ENCODE results near the gene AVEN. TPM values are rescaled to one million over a fixed set of nuclear protein-coding genes. Genes with fewer than 3 reads are reported as not detected.
"Not testable (repeated sequence)": the region's sequence is repeated elsewhere in the genome, so short reads cannot be mapped to it uniquely, and the experiment has no call there.

AVEN gene
- total RNA-seq, 1 donor from 2014 or later = 8.9 TPM

- ATAC-seq (no peak), DNase-seq (ENCODE audit: low spot score) (no peak)
These were observed 4.8 kb upstream of the AVEN start for GRCh38 chr15:34043813-34044212.

DNA sequence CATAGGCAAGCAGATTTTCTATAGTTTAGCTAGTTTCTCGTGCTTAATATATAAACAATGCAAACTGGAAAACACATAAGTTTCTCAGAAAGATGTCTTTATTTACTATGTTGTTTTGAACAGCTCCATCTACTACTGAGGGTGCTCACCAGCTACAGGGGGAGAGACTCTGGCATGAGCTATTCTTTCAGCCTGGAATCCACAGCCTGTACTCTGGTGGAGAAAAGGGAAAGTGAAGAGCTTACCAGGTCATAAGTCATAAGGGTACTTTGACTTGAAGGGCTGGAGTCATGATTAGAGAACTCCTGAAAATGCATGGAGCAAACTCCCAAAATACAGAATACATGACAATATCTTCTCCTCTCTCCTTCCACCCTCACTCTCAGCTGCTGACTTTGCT, 4.4 kb upstream of the AVEN start:
- DNase-seq (ENCODE audit: low spot score) (no peak), ATAC-seq (no peak)

DNA sequence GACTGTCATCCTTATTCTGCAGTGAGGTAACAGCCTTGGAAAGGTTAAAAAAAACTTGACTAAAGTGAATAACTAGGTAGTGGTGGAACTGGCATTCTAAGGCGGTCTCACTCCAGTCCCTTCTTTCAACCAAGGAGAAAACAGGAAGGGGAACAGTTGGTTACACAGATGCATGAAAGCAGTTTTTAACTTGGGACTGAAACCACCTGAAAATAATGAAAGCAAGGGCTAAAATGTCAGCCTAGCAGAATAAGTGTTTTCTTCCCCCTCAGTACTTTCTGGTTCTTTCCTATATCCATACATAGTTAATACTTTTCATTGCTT, 748 bp upstream of the AVEN start:
- ATAC-seq (no peak), DNase-seq (ENCODE audit: low spot score) (no peak)

- DNase-seq (ENCODE audit: low spot score) (peak; percentile 83), ATAC-seq (peak; percentile 91)
These were observed 757 bp downstream of the AVEN start for GRCh38 chr15:34038023-34038870.

- ATAC-seq = no peak
- DNase-seq (ENCODE audit: low spot score) = no peak
These were observed 6.8 kb downstream of the AVEN start for GRCh38 chr15:34031987-34032760.

GRCh38 chr15:34027606-34028005, 11.4 kb downstream of the AVEN start:
- DNase-seq (ENCODE audit: low spot score) = no peak
- ATAC-seq = no peak

DNA sequence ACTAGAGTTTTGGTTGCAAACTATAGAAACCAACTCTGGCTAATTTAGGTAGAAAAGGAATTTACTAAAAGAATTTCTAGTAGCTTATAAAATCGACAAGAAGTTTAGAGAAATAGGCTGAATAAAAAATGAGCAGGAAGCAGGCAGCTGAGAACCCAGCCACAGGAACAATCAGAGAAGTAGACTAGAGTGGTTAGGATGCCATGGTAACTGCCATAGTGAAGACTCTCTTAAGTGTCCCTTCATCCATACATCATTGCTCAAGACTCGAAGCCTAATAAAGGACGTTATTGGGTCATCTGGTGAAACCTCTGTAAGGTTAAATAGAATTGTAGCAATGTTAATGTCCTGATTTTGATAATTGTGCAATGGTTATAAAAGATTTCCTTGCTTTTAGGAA, 13.8 kb downstream of the AVEN start:
- ATAC-seq (no peak), DNase-seq (ENCODE audit: low spot score) (no peak)

DNA sequence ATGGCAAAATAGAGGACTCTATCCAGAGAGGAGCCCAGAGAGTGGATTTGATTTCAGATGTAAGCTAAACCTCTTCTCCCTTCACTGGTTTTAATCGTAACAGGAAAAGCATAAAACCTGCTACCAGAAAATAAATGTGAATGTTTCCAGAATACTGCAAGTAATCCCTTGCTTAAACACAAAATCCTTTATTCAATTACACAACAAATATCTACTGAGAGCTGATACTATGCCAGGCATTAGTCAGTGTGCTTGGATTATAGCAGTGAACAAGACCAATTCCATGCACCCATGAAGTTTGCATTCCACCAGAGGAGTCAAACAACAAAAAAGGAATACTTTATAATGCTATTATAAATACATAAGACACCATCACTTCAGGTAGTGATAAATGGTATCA, 15.1 kb downstream of the AVEN start:
- ATAC-seq = peak; percentile 46
- no peak for DNase-seq (ENCODE audit: low spot score)

GRCh38 chr15:34019369-34019990, 19.5 kb downstream of the AVEN start:
- no peak for ATAC-seq

DNA sequence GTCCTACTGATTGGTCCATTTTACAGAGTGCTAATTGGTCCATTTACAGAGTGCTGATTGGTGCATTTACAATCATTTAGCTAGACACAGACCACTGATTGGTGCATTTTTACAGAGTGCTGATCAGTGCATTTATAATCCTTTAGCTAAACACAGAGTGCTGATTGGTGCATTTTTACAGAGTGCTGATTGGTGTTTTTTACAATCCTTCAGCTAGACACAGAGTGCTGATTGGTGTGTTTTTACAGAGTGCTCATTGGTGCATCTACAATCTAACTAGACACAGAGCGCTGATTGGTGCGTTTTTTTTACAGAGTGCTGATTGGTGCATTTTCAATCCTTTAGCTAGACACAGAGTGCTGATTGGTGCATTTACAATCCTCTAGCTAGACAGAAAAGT, 20.3 kb downstream of the AVEN start:
- not testable (repeated sequence) for DNase-seq (ENCODE audit: low spot score); ATAC-seq

More at GRCh38 chr15:34019369-34019990, 19.5 kb downstream of the AVEN start:
- DNase-seq (ENCODE audit: low spot score) = no peak

DNA sequence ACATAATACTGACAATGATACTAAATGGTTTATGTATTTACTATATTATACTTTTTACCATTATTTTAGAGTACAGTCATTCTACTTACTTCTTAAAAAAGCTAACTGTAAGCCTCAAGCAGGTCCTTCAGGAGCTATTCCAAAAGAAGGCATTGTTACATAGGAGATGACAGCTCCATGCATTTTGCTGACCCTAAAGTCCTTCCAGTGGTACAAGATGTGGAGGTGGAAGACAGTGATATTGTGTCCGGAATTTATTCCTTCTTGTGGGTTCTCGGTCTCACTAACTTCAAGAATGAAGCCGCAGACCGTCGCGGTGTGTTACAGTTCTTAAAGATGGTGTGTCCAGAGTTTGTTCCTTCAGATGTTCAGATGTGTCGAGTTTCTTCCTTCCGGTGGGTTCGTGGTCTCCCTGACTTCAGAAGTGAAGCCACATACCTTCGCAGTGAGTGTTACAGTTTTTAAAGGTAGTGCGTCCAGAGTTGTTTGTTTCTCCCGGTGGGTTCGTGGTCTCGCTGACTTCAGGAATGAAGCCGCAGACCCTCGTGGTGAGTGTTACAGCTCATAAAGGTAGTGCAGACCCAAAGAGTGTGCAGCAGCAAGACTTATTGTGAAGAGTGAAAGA, 20.9 kb downstream of the AVEN start:
- DNase-seq (ENCODE audit: low spot score) (no peak), ATAC-seq (no peak)

DNA sequence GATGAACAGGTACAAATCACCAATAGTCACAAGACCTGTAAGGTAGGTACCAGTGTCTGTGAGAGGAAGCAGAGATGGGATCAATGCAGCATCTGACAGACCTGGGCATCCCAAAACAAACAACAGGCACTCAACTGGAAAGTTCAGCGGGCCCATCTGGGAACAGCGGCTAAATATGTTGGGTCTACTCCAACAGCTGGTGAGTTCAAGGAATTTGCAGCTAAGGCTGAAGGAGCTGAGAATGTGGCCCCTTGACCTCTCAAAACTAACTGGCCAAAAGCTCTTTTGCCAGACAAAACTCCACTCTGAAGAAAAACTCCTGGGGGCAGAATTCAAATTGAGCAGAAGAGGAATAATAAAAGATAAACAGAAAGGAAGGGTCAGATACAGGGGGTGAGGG, 24.4 kb downstream of the AVEN start:
- DNase-seq (ENCODE audit: low spot score) (no peak), ATAC-seq (no peak)

DNA sequence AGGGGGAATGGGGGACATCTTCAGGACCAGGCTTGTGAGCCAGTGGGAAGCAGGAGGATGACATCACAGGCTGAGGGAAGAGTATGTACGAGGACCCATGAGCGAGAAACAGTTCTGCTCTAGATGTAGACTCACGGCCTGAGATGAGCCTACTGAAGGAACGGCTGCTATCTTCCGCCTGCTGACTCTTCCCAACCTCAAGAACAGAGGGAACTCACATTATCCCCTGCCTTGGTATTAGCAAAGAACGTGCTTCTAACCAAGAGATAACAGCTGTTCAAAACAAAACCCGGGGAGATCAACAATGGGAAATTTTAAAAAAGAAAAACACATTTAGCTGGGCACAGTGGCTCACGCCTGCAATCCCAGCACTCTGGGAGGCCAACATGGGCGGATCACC, 25.3 kb downstream of the AVEN start:
- no peak for ATAC-seq
- no peak for DNase-seq (ENCODE audit: low spot score)

DNA sequence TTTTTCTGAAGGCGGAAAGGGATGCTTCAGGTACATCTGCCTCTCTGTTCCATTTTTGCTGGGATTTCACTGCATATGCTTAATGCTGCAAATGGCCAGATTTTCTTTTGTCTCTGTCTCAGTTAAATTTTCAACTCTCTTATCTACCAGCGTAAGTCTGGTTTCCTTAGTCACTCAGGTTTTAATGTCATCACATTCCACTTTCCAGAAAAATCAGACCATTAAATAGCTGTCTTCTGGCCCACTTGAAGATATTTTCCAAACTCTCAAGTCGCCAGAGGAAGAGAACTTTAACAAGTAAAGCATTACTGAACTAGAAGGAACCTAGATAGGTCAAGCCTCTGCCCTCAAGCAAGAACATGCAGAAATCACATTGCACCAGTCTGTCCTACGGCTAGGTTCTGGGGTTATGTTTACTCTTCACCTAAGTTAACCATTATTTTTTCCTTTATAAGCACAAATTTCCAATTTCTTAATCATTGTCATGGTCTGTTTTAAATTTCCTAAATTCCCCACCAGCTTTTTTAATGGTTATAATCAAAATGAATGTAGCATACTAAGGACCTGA, 26.5 kb downstream of the AVEN start:
- peak; percentile 68 for ATAC-seq
- DNase-seq (ENCODE audit: low spot score) = no peak

DNA sequence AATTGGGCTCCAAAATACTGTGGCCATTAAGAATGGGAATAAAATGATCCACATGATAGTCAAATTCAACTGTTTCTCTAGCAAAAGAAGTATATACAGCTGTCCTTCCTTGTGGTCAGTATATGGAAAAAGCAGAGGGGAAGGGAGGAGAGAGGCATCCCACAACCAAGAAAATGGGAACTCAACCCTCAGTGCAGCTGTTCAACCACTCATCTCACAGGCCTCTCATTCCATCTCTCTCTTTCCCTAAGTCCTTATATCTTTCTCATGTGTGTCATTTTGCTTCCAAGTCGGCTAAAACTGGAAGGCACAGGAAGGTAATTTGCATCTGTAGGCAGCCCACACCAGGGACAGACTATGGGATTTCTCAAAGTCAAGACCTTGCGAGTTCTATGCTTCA, 27.5 kb downstream of the AVEN start:
- no peak for ATAC-seq

DNA sequence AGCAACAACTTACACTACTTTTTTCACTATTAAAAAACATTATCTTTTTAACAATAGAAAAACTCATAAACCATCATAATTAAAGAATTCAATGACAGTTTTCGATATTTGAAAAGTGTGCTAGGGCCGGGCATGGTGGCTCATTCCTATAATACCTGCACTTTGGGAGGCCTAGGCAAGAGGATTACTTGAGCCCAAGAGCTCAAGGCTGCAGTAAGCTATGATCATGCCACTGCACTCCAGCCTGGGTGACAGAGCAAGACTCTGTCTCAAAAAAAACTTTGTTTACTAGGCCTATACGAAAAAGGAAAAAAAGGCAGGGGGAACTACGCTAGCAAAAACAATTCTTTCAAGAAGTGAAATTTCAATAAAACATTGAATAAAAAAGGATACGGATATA, 28.1 kb downstream of the AVEN start:
- DNase-seq (ENCODE audit: low spot score) (no peak), ATAC-seq (no peak)

More for the DNA sequence above, 27.5 kb downstream of the AVEN start:
- DNase-seq (ENCODE audit: low spot score) = no peak

GRCh38 chr15:34009656-34010055, 29.3 kb downstream of the AVEN start:
- ATAC-seq (no peak), DNase-seq (ENCODE audit: low spot score) (no peak)

DNA sequence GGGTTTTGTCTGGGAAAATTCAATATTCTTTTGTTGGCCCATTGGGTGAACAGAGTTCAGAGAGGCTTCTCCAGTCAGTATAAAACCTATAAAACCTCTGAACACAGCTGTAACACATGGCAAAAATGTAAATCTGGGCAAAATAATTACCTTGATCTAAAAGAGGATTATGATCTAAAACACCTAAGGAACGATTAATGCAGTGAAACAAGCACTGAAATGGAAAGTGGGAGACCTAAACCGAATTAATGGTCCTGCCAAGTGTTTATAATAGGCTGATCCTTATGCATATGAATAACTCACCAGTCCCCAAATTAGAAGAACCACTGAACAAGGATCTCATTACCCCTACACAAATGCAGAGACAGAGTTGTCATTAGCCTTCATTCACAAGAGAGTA, 32.6 kb downstream of the AVEN start:
- DNase-seq (ENCODE audit: low spot score) (no peak), ATAC-seq (no peak)

DNA sequence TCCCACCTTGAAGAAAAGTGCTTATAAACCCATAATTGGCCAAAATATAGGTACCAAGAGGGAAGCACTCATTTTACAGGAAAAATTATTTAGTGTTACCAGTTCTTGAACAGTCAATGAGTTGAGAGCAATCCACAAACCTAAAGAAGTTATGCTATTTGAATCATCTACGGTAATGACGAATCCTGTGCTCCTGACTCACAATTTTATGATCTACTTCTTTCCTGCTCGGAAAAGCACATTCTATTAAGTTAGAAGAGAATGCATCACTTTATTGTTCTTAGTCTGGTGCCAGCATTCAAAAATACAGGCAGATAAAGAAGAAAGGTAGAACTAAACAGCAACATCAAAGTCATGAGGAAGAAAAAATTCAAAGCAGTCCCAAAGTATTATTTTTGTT, 37.5 kb downstream of the AVEN start:
- no peak for DNase-seq (ENCODE audit: low spot score)
- ATAC-seq = no peak

DNA sequence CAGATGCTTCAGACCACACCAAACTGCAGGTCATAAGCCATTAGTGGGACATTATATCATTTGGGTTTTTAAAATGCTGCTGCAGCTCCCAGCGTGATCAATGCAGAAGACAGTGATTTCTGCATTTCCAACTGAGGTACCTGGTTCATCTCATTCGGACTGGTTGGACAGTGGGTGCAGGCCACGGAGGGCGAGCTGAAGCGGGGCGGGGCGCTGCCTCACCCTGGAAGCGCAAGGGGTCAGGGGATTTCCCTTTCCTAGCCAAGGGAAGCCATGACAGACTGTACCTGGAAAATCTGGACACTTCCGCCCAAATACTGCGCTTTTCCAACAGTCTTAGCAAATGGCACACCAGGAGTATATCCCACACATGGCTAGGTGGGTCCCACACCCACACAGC, 43.3 kb downstream of the AVEN start:
- DNase-seq (ENCODE audit: low spot score); ATAC-seq: not testable (repeated sequence)

DNA sequence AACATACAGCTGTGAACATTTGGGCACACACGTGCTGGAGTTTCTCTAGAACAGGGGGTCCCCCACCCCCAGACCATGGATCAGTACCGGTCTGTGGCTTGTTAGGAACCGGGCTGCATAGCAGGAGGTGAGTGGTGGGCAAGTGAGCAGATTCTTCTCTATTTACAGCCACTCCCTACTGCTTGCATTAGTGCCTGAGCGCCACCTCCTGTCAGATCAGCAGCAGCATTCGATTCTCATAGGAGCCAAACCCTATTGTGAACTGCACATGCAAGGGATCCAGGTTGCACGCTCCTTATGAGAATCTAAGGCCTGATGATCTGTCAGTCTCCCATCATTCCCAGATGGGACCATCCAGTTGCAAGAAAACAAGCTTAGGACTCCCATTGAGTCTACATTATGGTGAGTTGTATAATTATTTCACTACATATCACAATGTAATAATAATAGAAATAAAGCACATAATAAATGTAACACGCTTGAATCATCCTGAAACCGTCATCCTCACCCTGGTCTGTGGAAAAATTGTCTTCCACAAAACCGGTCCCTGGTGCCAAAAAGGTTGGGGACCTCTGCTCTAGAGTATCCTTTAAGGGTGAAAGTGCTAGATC, 44.9 kb downstream of the AVEN start:
- no peak for DNase-seq (ENCODE audit: low spot score)

More for the DNA sequence above, 44.9 kb downstream of the AVEN start:
- ATAC-seq = no peak
